DMS79 (cell line): ENCODE results near the gene GPAM.
"Not testable (repeated sequence)": the region's sequence is repeated elsewhere in the genome, so short reads cannot be mapped to it uniquely, and the experiment has no call there.

ENCODE experiments used
- DNase-seq: peaks from one replicate; lab custom pipeline; 2025; lab: John Stamatoyannopoulos, UW

The GPAM gene

DNA sequence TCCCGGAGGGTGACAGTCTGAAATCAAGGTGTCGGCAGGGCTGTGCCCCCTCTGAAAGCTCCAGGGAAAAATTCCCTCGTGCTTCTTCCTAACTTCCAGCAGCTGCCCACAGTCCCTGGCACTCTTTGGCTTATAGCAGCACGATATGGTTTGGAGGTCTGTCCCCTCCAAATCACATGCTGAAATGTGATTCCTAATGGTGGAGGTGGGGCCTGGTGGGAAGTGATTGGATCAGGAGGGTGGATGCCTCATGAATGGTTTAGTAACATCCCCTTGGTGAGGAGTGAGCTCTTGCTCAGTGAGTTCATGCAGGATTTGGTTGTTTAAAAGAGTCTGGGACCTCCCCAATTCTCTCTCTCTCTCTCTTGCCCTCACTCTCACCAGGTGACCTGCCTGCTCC lies 51.1 kb downstream of the GPAM start:
- no peak for DNase-seq

GRCh38 chr10:112131996-112132395 lies 51.6 kb downstream of the GPAM start:
- DNase-seq, result no peak

DNA sequence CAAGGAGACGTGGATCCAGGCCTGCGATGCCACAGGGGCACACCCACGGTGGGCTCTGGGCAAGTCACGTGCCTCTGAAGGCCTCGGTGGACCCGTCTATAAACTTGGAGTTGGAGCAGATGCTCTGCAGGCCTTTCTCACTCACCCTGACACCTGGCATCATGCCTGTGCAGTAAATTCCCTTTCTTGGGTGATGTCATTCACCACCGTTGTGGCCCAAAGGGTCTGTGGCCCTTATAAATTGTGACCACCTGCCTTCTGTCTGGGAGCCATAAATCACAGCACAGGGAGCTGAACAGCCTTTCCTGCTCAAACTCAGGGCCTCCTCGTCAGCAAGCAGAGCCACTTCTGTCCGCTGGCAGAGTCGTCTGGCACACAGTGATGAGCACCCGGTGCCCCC lies 52.2 kb downstream of the GPAM start:
- no peak for DNase-seq

DNA sequence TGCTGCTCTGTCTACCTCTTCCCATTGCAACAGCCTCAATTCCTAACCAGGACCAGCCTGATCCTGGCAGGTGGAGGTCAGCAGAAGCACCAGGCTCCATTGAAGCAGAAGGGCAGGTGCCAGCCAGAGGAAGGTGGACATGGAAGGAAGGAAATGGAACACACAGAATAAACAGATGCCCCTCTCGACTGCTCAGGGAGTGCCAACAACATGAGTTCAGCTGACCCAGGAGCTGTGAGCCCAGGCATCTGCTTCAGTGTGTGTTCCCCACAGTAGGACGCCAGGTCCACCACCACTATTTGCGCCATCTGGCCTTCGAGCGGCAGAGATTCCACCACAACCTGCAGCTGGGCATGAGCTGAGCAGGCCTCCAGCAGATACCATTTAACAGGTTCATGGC lies 56.7 kb downstream of the GPAM start:
- no peak for DNase-seq

- DNase-seq, result no peak
Measured at GRCh38 chr10:112126172-112126571, 57.4 kb downstream of the GPAM start.

DNA sequence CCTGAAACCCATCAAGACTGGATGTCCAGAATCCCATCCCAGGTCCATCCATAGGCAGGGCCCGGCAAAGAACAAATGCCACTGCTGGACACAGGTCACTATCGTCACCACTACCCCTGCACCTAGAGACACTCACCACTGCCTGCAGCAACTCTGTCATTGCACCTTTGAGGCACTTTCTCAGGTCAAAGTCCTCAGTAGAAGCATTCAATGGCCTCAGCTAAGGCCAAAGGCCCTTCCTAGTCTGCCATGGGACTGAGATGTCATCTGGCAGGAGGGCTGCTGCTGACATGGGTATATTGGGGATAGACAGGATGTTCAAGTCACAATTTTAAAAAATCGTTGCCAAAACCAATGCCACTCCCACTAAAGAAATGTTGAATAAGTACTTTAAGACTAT lies 58.7 kb downstream of the GPAM start:
- no peak for DNase-seq

- no peak for DNase-seq
Measured at GRCh38 chr10:112122827-112123226, 60.7 kb downstream of the GPAM start.

- no peak for DNase-seq
Measured at GRCh38 chr10:112120491-112120890, 63.1 kb downstream of the GPAM start.

DNA sequence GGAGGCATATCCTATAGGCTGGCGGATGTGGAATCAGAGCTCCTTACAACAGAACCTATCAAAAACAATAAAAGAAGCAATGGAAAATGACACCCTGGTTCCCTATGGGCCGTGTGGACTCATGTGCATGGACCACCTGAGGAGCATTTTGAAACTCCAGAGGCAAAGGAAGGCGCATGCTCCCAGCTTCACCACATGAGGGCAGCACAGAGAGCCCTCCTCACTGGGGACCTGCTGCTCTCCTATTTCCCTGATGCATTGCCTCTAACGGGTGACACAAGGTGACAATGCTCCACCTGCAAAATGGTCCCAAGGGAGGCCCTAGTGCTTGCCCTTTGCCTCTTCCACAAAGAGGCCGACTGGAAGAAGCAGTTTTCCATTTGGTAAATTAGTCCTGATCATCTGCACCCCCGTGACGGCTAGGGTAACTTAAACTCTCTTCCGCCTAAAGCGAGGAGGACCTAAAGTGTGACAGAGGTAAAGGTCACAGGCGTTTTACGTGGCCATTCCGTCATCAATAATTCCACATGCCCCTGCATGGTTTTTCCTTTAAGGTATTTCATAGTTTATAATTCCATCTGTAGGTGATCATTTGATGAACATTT lies 67.7 kb downstream of the GPAM start:
- no peak for DNase-seq

DNA sequence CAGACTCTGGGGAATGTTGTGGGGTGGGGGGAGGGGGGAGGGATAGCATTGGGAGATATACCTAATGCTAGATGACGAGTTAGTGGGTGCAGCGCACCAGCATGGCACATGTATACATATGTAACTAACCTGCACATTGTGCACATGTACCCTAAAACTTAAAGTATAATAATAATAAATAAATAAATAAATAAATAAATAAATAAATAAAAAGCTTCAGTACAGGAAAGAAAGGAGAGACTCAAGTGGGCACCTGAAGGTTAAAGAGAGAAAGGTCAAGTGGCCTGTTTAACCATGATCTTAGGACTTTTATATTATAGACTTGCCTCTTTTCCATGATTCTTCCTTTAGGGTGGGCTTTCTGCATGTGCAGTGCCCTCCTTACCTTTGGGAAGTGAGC lies 73.8 kb downstream of the GPAM start:
- not testable (repeated sequence) for DNase-seq
